Head of caudate nucleus (tissue), 42 donors: ENCODE results near the gene MRPL44.
"Not testable (repeated sequence)": the region's sequence is repeated elsewhere in the genome, so short reads cannot be mapped to it uniquely, and the experiment has no call there.

ENCODE experiments used
- DNase-seq, 42 donors: peaks; one replicate each; pipeline versions ENCODE4 v3.0.0 to v3.0.0-alpha.2; 2020 to 2021; ENCODE audit warnings: mixed read lengths in 7 of 42
- intact Hi-C: fragments of 100-400 bp; cut with DNase I; formaldehyde crosslinking; loops from one replicate; pipeline ENCODE4 v1.15.0; 2022

The MRPL44 gene

GRCh38 chr2:223994562-223995162, 37.4 kb downstream of the MRPL44 start:
- no peak for DNase-seq

GRCh38 chr2:223995569-223995968, 38.3 kb downstream of the MRPL44 start:
- DNase-seq, result no peak

More at GRCh38 chr2:223994562-223995162, 37.4 kb downstream of the MRPL44 start:
- intact Hi-C loops, result loop anchor here (2.0 to 5.0 kb wide), 2 partner anchors 46 to 293 kb away; no protein-coding TSS in a partner anchor

GRCh38 chr2:223996391-223996790, 39.1 kb downstream of the MRPL44 start:
- no peak for DNase-seq
- intact Hi-C loops, result no loop called here

More at GRCh38 chr2:223995569-223995968, 38.3 kb downstream of the MRPL44 start:
- intact Hi-C loops, result loop anchor here (2.0 kb wide), 1 partner anchor 45 kb away; no protein-coding TSS in a partner anchor

- no peak for DNase-seq
- intact Hi-C loops, result no loop called here
Observed at GRCh38 chr2:223997938-223998337, 40.7 kb downstream of the MRPL44 start.

- no peak for DNase-seq
- intact Hi-C loops, result no loop called here
Observed at GRCh38 chr2:223998948-223999347, 41.7 kb downstream of the MRPL44 start.

GRCh38 chr2:223999862-224000261, 42.6 kb downstream of the MRPL44 start:
- intact Hi-C loops, result no loop called here
- no peak for DNase-seq

GRCh38 chr2:224000662-224001061, 43.4 kb downstream of the MRPL44 start:
- DNase-seq, intact Hi-C loops: not testable (repeated sequence)

- intact Hi-C loops, result no loop called here
- peak in 14 of 42 donors; percentile 4 to 56 (median 34) for DNase-seq
Observed at GRCh38 chr2:224004105-224004695, 46.9 kb downstream of the MRPL44 start.

- intact Hi-C loops, result no loop called here
- no peak for DNase-seq
Observed at GRCh38 chr2:224008702-224009261, 51.5 kb downstream of the MRPL44 start.

GRCh38 chr2:224009605-224010315, 52.5 kb downstream of the MRPL44 start:
- no peak for DNase-seq
- intact Hi-C loops, result no loop called here

GRCh38 chr2:224011837-224012236, 54.6 kb downstream of the MRPL44 start:
- intact Hi-C loops, result no loop called here

GRCh38 chr2:224014336-224014735, 57.1 kb downstream of the MRPL44 start:
- intact Hi-C loops, result no loop called here
- DNase-seq, result no peak

More at GRCh38 chr2:224011837-224012236, 54.6 kb downstream of the MRPL44 start:
- no peak for DNase-seq

- intact Hi-C loops, result no loop called here
- DNase-seq, result no peak
Observed at GRCh38 chr2:224016963-224017362, 59.7 kb downstream of the MRPL44 start.
